HL-60 (cell line): ENCODE measurements around the gene DYSF.

ENCODE experiments used
- DNase-seq, 2 experiments: peaks; one replicate each; pipeline ENCODE4 v3.0.0-alpha.2; 2010 to 2020; ENCODE audit warnings: low read depth in 1 of 2, low spot score in 1 of 2
- H3K27ac ChIP-seq: fragments of 250-450 bp; sonication (Bioruptor Pico); replicated peaks from 2 replicates; pipeline ENCODE4 v1.5.1; 2020; ENCODE audit warnings: mild to moderate bottlenecking, moderate library complexity
- H3K27me3 ChIP-seq: fragments of 250-450 bp; sonication (Bioruptor Pico); 2 replicates; pipeline ENCODE4 v1.5.1; 2021; ENCODE audit warnings: mild to moderate bottlenecking, moderate library complexity; ENCODE audit not compliant: insufficient read depth, poor library complexity, severe bottlenecking
- H3K4me3 ChIP-seq: replicated peaks from 2 replicates; pipeline ENCODE4 v1.5.1; 2011; ENCODE audit warnings: mild to moderate bottlenecking, control low read depth, low read length; ENCODE audit not compliant: insufficient read depth
- GABPA ChIP-seq: IDR thresholded peaks from 2 replicates; pipeline ENCODE4 v1.6.1; 2012; ENCODE audit warnings: low read depth
- POLR2AphosphoS5 ChIP-seq: IDR thresholded peaks from 2 replicates; pipeline ENCODE4 v1.6.1; 2012; ENCODE audit warnings: low read depth
- SPI1 ChIP-seq: IDR thresholded peaks from 2 replicates; pipeline ENCODE4 v1.6.1; 2012; ENCODE audit warnings: low read depth, mild to moderate bottlenecking, borderline replicate concordance
- TF ChIP-seq, protein P1 (sequence below): IDR thresholded peaks from 2 replicates; pipeline ENCODE4 v1.6.1; 2012; ENCODE audit warnings: low read depth; ENCODE audit not compliant: insufficient replicate concordance
- TF ChIP-seq, protein P2 (sequence below): IDR thresholded peaks from one replicate; pipeline ENCODE4 v1.5.1; 2011; ENCODE audit warnings: low read length, control low read depth, inconsistent platforms; ENCODE audit not compliant: insufficient read depth

The DYSF gene

DNA sequence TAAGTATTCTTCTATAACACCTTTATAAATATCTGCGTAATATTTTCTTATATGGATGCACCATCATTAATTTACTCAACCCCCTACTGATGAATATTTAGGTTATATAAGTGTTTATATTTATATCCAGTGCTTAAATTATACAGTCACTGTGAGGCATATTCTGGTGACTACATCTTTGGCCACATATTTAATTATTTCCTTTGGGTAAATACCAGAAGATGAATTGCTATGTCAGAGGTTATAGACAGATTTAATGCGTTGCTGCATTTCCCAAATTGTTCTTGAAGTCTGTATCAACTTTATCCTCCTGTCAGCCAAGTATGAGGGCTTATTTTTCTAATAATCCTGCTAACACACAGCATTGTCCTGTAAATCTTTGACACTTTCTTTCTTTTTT is 18.7 kb downstream of the DYSF start:
- H3K4me3 ChIP-seq, result no peak overlapping the region
- no peak overlapping the region for H3K27ac ChIP-seq
- peaks cover 6% of the 10 kb centered on the region for H3K27me3 ChIP-seq
- no peak for DNase-seq
- TF ChIP-seq, protein P1, sequence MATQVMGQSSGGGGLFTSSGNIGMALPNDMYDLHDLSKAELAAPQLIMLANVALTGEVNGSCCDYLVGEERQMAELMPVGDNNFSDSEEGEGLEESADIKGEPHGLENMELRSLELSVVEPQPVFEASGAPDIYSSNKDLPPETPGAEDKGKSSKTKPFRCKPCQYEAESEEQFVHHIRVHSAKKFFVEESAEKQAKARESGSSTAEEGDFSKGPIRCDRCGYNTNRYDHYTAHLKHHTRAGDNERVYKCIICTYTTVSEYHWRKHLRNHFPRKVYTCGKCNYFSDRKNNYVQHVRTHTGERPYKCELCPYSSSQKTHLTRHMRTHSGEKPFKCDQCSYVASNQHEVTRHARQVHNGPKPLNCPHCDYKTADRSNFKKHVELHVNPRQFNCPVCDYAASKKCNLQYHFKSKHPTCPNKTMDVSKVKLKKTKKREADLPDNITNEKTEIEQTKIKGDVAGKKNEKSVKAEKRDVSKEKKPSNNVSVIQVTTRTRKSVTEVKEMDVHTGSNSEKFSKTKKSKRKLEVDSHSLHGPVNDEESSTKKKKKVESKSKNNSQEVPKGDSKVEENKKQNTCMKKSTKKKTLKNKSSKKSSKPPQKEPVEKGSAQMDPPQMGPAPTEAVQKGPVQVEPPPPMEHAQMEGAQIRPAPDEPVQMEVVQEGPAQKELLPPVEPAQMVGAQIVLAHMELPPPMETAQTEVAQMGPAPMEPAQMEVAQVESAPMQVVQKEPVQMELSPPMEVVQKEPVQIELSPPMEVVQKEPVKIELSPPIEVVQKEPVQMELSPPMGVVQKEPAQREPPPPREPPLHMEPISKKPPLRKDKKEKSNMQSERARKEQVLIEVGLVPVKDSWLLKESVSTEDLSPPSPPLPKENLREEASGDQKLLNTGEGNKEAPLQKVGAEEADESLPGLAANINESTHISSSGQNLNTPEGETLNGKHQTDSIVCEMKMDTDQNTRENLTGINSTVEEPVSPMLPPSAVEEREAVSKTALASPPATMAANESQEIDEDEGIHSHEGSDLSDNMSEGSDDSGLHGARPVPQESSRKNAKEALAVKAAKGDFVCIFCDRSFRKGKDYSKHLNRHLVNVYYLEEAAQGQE, result no peak
- TF ChIP-seq, protein P2, sequence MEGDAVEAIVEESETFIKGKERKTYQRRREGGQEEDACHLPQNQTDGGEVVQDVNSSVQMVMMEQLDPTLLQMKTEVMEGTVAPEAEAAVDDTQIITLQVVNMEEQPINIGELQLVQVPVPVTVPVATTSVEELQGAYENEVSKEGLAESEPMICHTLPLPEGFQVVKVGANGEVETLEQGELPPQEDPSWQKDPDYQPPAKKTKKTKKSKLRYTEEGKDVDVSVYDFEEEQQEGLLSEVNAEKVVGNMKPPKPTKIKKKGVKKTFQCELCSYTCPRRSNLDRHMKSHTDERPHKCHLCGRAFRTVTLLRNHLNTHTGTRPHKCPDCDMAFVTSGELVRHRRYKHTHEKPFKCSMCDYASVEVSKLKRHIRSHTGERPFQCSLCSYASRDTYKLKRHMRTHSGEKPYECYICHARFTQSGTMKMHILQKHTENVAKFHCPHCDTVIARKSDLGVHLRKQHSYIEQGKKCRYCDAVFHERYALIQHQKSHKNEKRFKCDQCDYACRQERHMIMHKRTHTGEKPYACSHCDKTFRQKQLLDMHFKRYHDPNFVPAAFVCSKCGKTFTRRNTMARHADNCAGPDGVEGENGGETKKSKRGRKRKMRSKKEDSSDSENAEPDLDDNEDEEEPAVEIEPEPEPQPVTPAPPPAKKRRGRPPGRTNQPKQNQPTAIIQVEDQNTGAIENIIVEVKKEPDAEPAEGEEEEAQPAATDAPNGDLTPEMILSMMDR, result no peak
- TF ChIP-seq GABPA (no peak), SPI1 (no peak), POLR2AphosphoS5 (no peak)

DNA sequence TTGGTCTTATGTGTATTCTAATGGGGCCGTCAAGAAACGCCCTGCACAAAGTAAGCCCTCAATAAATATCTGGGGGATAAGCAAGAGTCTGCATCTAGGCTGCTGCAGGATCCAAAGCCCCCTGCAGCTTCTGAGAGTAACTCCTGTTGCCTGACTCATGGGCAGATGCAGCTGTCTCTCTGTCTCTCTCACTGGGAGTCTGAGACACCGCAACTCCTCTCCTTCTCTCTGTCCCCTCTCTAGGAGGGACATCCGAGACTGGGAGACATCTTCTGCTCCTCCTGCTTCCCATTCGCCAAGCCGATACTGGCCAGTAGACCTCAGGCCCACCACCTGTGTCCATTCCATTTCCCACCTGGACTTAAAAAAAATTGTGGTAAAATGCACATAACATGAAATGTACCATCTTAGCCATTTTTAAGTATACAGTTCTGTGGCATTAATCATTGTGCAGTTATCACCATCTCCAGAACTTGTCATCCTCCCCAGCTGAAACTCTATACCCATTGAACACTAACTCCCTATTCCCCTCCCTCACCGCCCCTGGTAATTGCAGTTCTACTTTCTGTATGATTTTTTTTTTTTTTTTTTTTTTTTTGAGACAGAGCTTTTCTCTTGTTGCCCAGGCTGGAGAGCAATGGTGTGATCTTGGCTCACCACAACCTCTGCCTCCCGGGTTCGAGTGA is 20.1 kb downstream of the DYSF start:
- no peaks in the 10 kb centered on the region for H3K27me3 ChIP-seq
- H3K4me3 ChIP-seq, result no peak overlapping the region
- TF ChIP-seq GABPA, result no peak
- TF ChIP-seq, protein P1, result no peak
- TF ChIP-seq SPI1, result no peak
- TF ChIP-seq POLR2AphosphoS5, result no peak
- TF ChIP-seq, protein P2, result no peak
- H3K27ac ChIP-seq, result peak overlapping the region; percentile 63
- DNase-seq, result no peak

DNA sequence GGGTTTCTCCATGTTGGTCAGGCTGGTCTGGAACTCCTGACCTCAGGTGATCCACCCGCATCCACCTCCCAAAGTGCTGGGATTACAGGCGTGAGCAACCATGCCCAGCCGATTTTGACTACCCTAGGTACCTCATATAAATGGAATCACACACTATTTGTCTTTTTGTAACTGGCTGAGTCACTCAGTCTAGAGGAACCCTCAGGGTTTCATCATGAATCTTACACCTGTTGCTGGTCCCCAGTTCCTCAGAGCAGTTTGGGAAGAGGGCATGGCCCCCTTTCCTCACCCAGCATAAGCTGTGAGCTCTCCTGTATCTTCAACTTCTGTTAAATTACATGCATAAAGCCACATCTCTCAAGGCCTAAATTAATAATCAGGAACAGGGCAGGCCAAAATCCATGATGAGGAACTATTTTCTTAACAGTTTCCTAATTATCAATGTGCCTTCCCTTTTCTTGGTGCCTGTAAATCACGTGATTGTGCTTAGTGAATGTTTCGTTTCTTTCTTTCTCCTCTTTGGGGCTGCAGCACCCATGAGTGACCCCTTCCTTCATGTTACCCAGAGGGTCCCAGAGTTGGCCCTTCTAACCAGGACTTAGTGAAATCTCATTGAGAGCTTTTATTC is 20.9 kb downstream of the DYSF start:
- Histone ChIP-seq H3K27ac (peak overlapping the region; percentile 63), H3K4me3 (no peak overlapping the region), H3K27me3 (no peaks in the 10 kb centered on the region)
- peak; percentile 52 to 65 for DNase-seq
- TF ChIP-seq SPI1, result peak; percentile 10; the same call in 1 of the 2 replicates
- TF ChIP-seq, protein P2, result no peak
